Liver (tissue), 3 donors: Measurements from ENCODE around the gene EXOC3L1.

ENCODE experiments used
- EGR1 ChIP-seq, 2 donors: IDR thresholded peaks; 2 replicates each; pipeline ENCODE4 v1.6.1; 2016 to 2018; ENCODE audit warnings: antibody characterized with exemption in 2 of 2, low read depth in 2 of 2
- FOXA2 ChIP-seq: IDR thresholded peaks from 2 replicates; pipeline ENCODE4 v1.6.1; 2016; ENCODE audit warnings: antibody characterized with exemption
- MAX ChIP-seq: IDR thresholded peaks from 2 replicates; pipeline ENCODE4 v1.6.1; 2016; ENCODE audit warnings: antibody characterized with exemption
- REST ChIP-seq: IDR thresholded peaks from 2 replicates; pipeline ENCODE4 v1.6.1; 2016; ENCODE audit warnings: antibody characterized with exemption, mild to moderate bottlenecking
- RXRA ChIP-seq, 2 donors: IDR thresholded peaks; 2 replicates each; pipeline ENCODE4 v1.6.1; 2017 to 2018; ENCODE audit warnings: antibody characterized with exemption in 2 of 2, mild to moderate bottlenecking in 1 of 2
- SP1 ChIP-seq: IDR thresholded peaks from 2 replicates; pipeline ENCODE4 v1.6.1; 2018; ENCODE audit warnings: antibody characterized with exemption, mild to moderate bottlenecking
- TAF1 ChIP-seq: conservative IDR thresholded peaks from 2 replicates; pipeline ENCODE4 v1.6.1; 2016; ENCODE audit warnings: antibody characterized with exemption, mild to moderate bottlenecking
- YY1 ChIP-seq: IDR thresholded peaks from 2 replicates; pipeline ENCODE4 v1.6.1; 2016; ENCODE audit warnings: antibody characterized with exemption, mild to moderate bottlenecking
- TF ChIP-seq, protein P1 (sequence below): fragments of 150-350 bp; IDR thresholded peaks from 2 replicates; pipeline ENCODE4 v1.5.1; 2017; ENCODE audit warnings: improper control_type of control experiment, low read depth, low read length; ENCODE audit not compliant: missing input control
- TF ChIP-seq, protein P2 (sequence below): IDR thresholded peaks from 2 replicates; pipeline ENCODE4 v1.6.1; 2016; ENCODE audit warnings: antibody characterized with exemption
- donor health status: healthy.
- donor health status: healthy.

- TF ChIP-seq, protein P1, sequence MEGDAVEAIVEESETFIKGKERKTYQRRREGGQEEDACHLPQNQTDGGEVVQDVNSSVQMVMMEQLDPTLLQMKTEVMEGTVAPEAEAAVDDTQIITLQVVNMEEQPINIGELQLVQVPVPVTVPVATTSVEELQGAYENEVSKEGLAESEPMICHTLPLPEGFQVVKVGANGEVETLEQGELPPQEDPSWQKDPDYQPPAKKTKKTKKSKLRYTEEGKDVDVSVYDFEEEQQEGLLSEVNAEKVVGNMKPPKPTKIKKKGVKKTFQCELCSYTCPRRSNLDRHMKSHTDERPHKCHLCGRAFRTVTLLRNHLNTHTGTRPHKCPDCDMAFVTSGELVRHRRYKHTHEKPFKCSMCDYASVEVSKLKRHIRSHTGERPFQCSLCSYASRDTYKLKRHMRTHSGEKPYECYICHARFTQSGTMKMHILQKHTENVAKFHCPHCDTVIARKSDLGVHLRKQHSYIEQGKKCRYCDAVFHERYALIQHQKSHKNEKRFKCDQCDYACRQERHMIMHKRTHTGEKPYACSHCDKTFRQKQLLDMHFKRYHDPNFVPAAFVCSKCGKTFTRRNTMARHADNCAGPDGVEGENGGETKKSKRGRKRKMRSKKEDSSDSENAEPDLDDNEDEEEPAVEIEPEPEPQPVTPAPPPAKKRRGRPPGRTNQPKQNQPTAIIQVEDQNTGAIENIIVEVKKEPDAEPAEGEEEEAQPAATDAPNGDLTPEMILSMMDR = no peak
- TF ChIP-seq TAF1 (no peak), RXRA (IDR thresholded peaks at IDR 0.05) (no peak), EGR1 (IDR thresholded peaks at IDR 0.05; ENCODE audit: low read depth in 2 of 2) (no peak), YY1 (no peak), MAX (no peak), REST (no peak), FOXA2 (no peak), SP1 (peak; percentile 1)
- TF ChIP-seq, protein P2, sequence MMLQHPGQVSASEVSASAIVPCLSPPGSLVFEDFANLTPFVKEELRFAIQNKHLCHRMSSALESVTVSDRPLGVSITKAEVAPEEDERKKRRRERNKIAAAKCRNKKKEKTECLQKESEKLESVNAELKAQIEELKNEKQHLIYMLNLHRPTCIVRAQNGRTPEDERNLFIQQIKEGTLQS = no peak
These were observed 4.2 kb downstream of the EXOC3L1 start for GRCh38 chr16:67185651-67186134.
